AML-193 (cell line): ENCODE data around the gene MYOT.
A peak's percentile ranks its signal among the peaks of the same experiment; 100 is the strongest.
"Not testable (repeated sequence)": the region's sequence is repeated elsewhere in the genome, so short reads cannot be mapped to it uniquely, and the experiment has no call there.

ENCODE experiments used
- DNase-seq, 2 experiments: peaks; one replicate each; lab custom pipeline; 2025; lab: John Stamatoyannopoulos, UW

Gene MYOT

GRCh38 chr5:137867664-137868063 is at the start of gene MYOT:
TSS of gene MYOT (plus strand) at chr5:137867860. CDS start at chr5:137870652, 2,792 bp downstream.
- no peak for DNase-seq

- DNase-seq: no peak
These were observed 47.9 kb upstream of the MYOT start for GRCh38 chr5:137819766-137820165.

- peak; percentile 65 to 70 for DNase-seq
These were observed 45.4 kb upstream of the MYOT start for GRCh38 chr5:137822158-137822764.

GRCh38 chr5:137822984-137823383 is 44.7 kb upstream of the MYOT start:
- DNase-seq: no peak

- no peak for DNase-seq
These were observed 42.5 kb upstream of the MYOT start for GRCh38 chr5:137825165-137825564.

GRCh38 chr5:137826067-137826466 is 41.6 kb upstream of the MYOT start:
- no peak for DNase-seq

- no peak for DNase-seq
These were observed 39.5 kb upstream of the MYOT start for GRCh38 chr5:137828180-137828579.

GRCh38 chr5:137828664-137829063 is 39.0 kb upstream of the MYOT start:
- no peak for DNase-seq

GRCh38 chr5:137831105-137831504 is 36.6 kb upstream of the MYOT start:
- no peak for DNase-seq

GRCh38 chr5:137831526-137831925 is 36.1 kb upstream of the MYOT start:
- no peak for DNase-seq

GRCh38 chr5:137832416-137832815 is 35.2 kb upstream of the MYOT start:
- DNase-seq: no peak

- DNase-seq: no peak
These were observed 34.2 kb upstream of the MYOT start for GRCh38 chr5:137833463-137833862.

GRCh38 chr5:137834498-137835049 is 33.1 kb upstream of the MYOT start:
- no peak for DNase-seq

GRCh38 chr5:137836298-137836697 is 31.4 kb upstream of the MYOT start:
- DNase-seq: no peak

GRCh38 chr5:137836997-137837396 is 30.7 kb upstream of the MYOT start:
- no peak for DNase-seq

- DNase-seq: no peak
These were observed 29.9 kb upstream of the MYOT start for GRCh38 chr5:137837491-137838394.

GRCh38 chr5:137838976-137839375 is 28.7 kb upstream of the MYOT start:
- DNase-seq: no peak

GRCh38 chr5:137842296-137842695 is 25.4 kb upstream of the MYOT start:
- no peak for DNase-seq

GRCh38 chr5:137843676-137844299 is 23.9 kb upstream of the MYOT start:
- DNase-seq: no peak

- DNase-seq: no peak
These were observed 22.2 kb upstream of the MYOT start for GRCh38 chr5:137845472-137845871.

- no peak for DNase-seq
These were observed 20.0 kb upstream of the MYOT start for GRCh38 chr5:137847687-137848086.

GRCh38 chr5:137853165-137853564 is 14.5 kb upstream of the MYOT start:
- DNase-seq: not testable (repeated sequence)

GRCh38 chr5:137856201-137856600 is 11.5 kb upstream of the MYOT start:
- DNase-seq: no peak
